Stromal cell of bone marrow (primary cell): ENCODE measurements around the gene DOK6.
A peak's percentile ranks its signal among the peaks of the same experiment; 100 is the strongest.

Experiments used
- DNase-seq: peaks from one replicate; pipeline ENCODE4 v3.0.0-alpha.2; 2012; ENCODE audit warnings: low read depth

DOK6 gene

GRCh38 chr18:69752737-69753380 lies 352.2 kb downstream of the DOK6 start:
- no peak for DNase-seq

GRCh38 chr18:69754108-69754507 lies 353.4 kb downstream of the DOK6 start:
- no peak for DNase-seq

GRCh38 chr18:69755041-69755440 lies 354.4 kb downstream of the DOK6 start:
- DNase-seq: no peak

GRCh38 chr18:69755856-69756496 lies 355.3 kb downstream of the DOK6 start:
- no peak for DNase-seq

GRCh38 chr18:69757733-69758132 lies 357.0 kb downstream of the DOK6 start:
- no peak for DNase-seq

- peak; percentile 74 for DNase-seq
Measured at GRCh38 chr18:69758458-69758857, 357.8 kb downstream of the DOK6 start.

- DNase-seq: no peak
Measured at GRCh38 chr18:69759046-69759445, 358.4 kb downstream of the DOK6 start.

- no peak for DNase-seq
Measured at GRCh38 chr18:69763002-69763401, 362.3 kb downstream of the DOK6 start.

- DNase-seq: no peak
Measured at GRCh38 chr18:69763821-69764220, 363.1 kb downstream of the DOK6 start.

GRCh38 chr18:69770238-69770637 lies 369.6 kb downstream of the DOK6 start:
- DNase-seq: no peak

GRCh38 chr18:69774831-69775230 lies 374.1 kb downstream of the DOK6 start:
- DNase-seq: no peak

- DNase-seq: no peak
Measured at GRCh38 chr18:69777248-69777647, 376.6 kb downstream of the DOK6 start.

GRCh38 chr18:69778680-69779079 lies 378.0 kb downstream of the DOK6 start:
- DNase-seq: no peak

- DNase-seq: no peak
Measured at GRCh38 chr18:69780851-69781250, 380.2 kb downstream of the DOK6 start.

GRCh38 chr18:69784815-69785214 lies 384.1 kb downstream of the DOK6 start:
- no peak for DNase-seq

- DNase-seq: no peak
Measured at GRCh38 chr18:69785466-69785865, 384.8 kb downstream of the DOK6 start.

- DNase-seq: no peak
Measured at GRCh38 chr18:69786427-69786826, 385.7 kb downstream of the DOK6 start.

- no peak for DNase-seq
Measured at GRCh38 chr18:69787825-69788547, 387.3 kb downstream of the DOK6 start.

- no peak for DNase-seq
Measured at GRCh38 chr18:69789794-69790193, 389.1 kb downstream of the DOK6 start.

- DNase-seq: no peak
Measured at GRCh38 chr18:69790649-69791048, 390.0 kb downstream of the DOK6 start.

- DNase-seq: no peak
Measured at GRCh38 chr18:69795791-69796190, 395.1 kb downstream of the DOK6 start.

- DNase-seq: no peak
Measured at GRCh38 chr18:69804776-69805501, 404.3 kb downstream of the DOK6 start.

- no peak for DNase-seq
Measured at GRCh38 chr18:69808399-69808798, 407.7 kb downstream of the DOK6 start.
